ENCODE results near the gene ZFHX3.

DNA sequence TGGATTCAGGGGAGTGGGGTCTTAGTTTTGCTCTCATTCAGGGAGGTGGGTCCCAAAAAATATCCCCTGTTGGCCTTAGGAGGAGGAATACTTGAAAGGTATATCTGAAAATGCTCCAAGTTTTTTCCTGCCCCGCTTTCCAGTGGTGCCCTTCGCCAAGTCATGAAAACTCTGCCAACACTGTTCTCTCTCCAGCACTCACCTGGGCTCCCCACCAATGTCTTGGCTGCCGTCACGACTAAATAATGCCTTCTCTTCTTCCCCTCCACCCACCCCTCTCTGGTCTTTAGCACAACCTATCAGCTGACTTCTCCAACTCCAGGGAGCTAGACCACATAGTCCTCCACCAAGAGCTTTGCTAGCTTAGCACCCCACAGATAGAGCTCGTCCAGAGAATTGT is 30.6 kb downstream of the ZFHX3 start:
- TF ChIP-seq, protein P1, sequence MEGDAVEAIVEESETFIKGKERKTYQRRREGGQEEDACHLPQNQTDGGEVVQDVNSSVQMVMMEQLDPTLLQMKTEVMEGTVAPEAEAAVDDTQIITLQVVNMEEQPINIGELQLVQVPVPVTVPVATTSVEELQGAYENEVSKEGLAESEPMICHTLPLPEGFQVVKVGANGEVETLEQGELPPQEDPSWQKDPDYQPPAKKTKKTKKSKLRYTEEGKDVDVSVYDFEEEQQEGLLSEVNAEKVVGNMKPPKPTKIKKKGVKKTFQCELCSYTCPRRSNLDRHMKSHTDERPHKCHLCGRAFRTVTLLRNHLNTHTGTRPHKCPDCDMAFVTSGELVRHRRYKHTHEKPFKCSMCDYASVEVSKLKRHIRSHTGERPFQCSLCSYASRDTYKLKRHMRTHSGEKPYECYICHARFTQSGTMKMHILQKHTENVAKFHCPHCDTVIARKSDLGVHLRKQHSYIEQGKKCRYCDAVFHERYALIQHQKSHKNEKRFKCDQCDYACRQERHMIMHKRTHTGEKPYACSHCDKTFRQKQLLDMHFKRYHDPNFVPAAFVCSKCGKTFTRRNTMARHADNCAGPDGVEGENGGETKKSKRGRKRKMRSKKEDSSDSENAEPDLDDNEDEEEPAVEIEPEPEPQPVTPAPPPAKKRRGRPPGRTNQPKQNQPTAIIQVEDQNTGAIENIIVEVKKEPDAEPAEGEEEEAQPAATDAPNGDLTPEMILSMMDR (IDR thresholded peaks at IDR 0.05; ENCODE audit: low read depth, low read length, missing input control) = no peak
- no peak for TF ChIP-seq RAD21 (IDR thresholded peaks at IDR 0.05)
- TF ChIP-seq SP1 (IDR thresholded peaks at IDR 0.05) = no peak
- TF ChIP-seq, protein P2, sequence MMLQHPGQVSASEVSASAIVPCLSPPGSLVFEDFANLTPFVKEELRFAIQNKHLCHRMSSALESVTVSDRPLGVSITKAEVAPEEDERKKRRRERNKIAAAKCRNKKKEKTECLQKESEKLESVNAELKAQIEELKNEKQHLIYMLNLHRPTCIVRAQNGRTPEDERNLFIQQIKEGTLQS (IDR thresholded peaks at IDR 0.05) = no peak
- TF ChIP-seq EGR1 (IDR thresholded peaks at IDR 0.05; ENCODE audit: low read depth in 2 of 2) = no peak
- TF ChIP-seq YY1 (IDR thresholded peaks at IDR 0.05) = no peak
- TF ChIP-seq GABPA (IDR thresholded peaks at IDR 0.05 in 1 of 2, conservative IDR thresholded peaks at IDR 0.05 in 1 of 2) = no peak
- TF ChIP-seq, protein P3, sequence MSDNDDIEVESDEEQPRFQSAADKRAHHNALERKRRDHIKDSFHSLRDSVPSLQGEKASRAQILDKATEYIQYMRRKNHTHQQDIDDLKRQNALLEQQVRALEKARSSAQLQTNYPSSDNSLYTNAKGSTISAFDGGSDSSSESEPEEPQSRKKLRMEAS (IDR thresholded peaks at IDR 0.05) = no peak
- no peak for TF ChIP-seq TAF1 (conservative IDR thresholded peaks at IDR 0.05)
- no peak for TF ChIP-seq HNF4G (IDR thresholded peaks at IDR 0.05)
- no peak for TF ChIP-seq JUND (IDR thresholded peaks at IDR 0.05)

Data from liver (tissue), 3 donors.